HepG2 (cell line): ENCODE results near the gene SRP68. TPM values are rescaled to one million over a fixed set of nuclear protein-coding genes. Genes with fewer than 3 reads are reported as not detected.

Source experiments
- CBX2 ChIP-seq, 2 experiments: fragments of 200-600 bp in 1 of 2; sonication (generic); formaldehyde crosslinking in 1 of 2; IDR thresholded peaks; 2 replicates each; pipeline versions ENCODE4 v1.7.0 to v1.8.1; 2018 to 2022; ENCODE audit warnings: low read depth in 2 of 2, low read length in 1 of 2, mild to moderate bottlenecking in 1 of 2, missing genetic modification reagents in 1 of 2
- HOXA9 ChIP-seq: sonication (generic); formaldehyde crosslinking; IDR thresholded peaks from 2 replicates; pipeline ENCODE4 v1.8.1; 2022; ENCODE audit warnings: missing genetic modification reagents, mild to moderate bottlenecking, moderate library complexity, borderline replicate concordance
- ISL2 ChIP-seq: sonication (generic); formaldehyde crosslinking; IDR thresholded peaks from 2 replicates; pipeline ENCODE4 v1.5.0; 2020; ENCODE audit warnings: missing genetic modification reagents
- JUN ChIP-seq: sonication (generic); formaldehyde crosslinking; IDR thresholded peaks from 2 replicates; pipeline ENCODE4 v1.4.0; 2020; ENCODE audit warnings: mild to moderate bottlenecking, missing genetic modification reagents
- KDM1A ChIP-seq: IDR thresholded peaks from 2 replicates; pipeline ENCODE4 v1.6.1; 2016; ENCODE audit warnings: missing compliant biosample characterization
- NR2F1 ChIP-seq, 2 experiments: fragments of 450-650 bp in 1 of 2; formaldehyde crosslinking in 1 of 2; IDR thresholded peaks; 2 replicates each; pipeline versions ENCODE4 v1.5.0 to v1.6.1; 2016 to 2020; ENCODE audit warnings: mild to moderate bottlenecking in 1 of 2, missing compliant biosample characterization in 1 of 2, missing genetic modification reagents in 1 of 2, moderate library complexity in 1 of 2
- PHF20 ChIP-seq: sonication (generic); formaldehyde crosslinking; IDR thresholded peaks from 2 replicates; pipeline ENCODE4 v1.5.0; 2020; ENCODE audit warnings: mild to moderate bottlenecking, missing genetic modification reagents
- PRMT3 ChIP-seq: sonication (generic); formaldehyde crosslinking; IDR thresholded peaks from 2 replicates; pipeline ENCODE4 v1.8.1; 2022; ENCODE audit warnings: low read depth, mild to moderate bottlenecking, moderate library complexity, missing genetic modification reagents, borderline replicate concordance
- RFX5 ChIP-seq: IDR thresholded peaks from 2 replicates; pipeline ENCODE4 v1.6.1; 2011; ENCODE audit warnings: low read depth, low read length, improper control_type of control experiment
- RXRA ChIP-seq: sonication (generic); formaldehyde crosslinking; IDR thresholded peaks from 2 replicates; pipeline ENCODE4 v1.5.1; 2020; ENCODE audit warnings: missing genetic modification reagents
- ZFP62 ChIP-seq: sonication (generic); formaldehyde crosslinking; IDR thresholded peaks from 2 replicates; pipeline ENCODE4 v1.4.0; 2020; ENCODE audit warnings: missing genetic modification reagents
- ZNF101 ChIP-seq: sonication (generic); formaldehyde crosslinking; IDR thresholded peaks from 2 replicates; pipeline ENCODE4 v1.4.0; 2020; ENCODE audit warnings: mild to moderate bottlenecking, low read depth, missing genetic modification reagents, borderline replicate concordance
- ZNF530 ChIP-seq: sonication (generic); formaldehyde crosslinking; IDR thresholded peaks from 2 replicates; pipeline ENCODE4 v1.5.0; 2020; ENCODE audit warnings: low read depth, mild to moderate bottlenecking, missing genetic modification reagents
- ZNF605 ChIP-seq: sonication (generic); formaldehyde crosslinking; IDR thresholded peaks from 2 replicates; pipeline ENCODE4 v1.8.0; 2022; ENCODE audit warnings: mild to moderate bottlenecking, missing genetic modification reagents
- polyA plus RNA-seq, 8 experiments: library from polyadenylated mRNA; depleted of rRNA in 3 of 8; stranded (reverse) in 7 of 8; unstranded in 1 of 8; fragments of >200 nt; fragmentation: Illumina TruSeq in 4 of 8; extraction: Trizol in 4 of 8; gene quantifications; 2 replicates each; pipeline versions ENCODE4 v1.2.1 to v1.2.3, GENCODE V29; 2011 to 2016; ENCODE audit warnings: low read depth in 4 of 8, missing spikeins in 1 of 8, mixed read lengths in 1 of 8; ENCODE audit not compliant: insufficient read depth in 1 of 8
- total RNA-seq, 5 experiments: library from RNA; depleted of rRNA; stranded (reverse); fragments of >200 nt; fragmentation: Illumina TruSeq; extraction: Trizol; gene quantifications; 2 replicates each; pipeline ENCODE4 v1.2.3, GENCODE V29; 2016; ENCODE audit warnings: low read depth in 1 of 5
- TF ChIP-seq, protein P1 (sequence below): sonication (generic); formaldehyde crosslinking; IDR thresholded peaks from 2 replicates; pipeline ENCODE4 v1.8.0; 2022; ENCODE audit warnings: missing genetic modification reagents, mild to moderate bottlenecking, inconsistent platforms, borderline replicate concordance
- TF ChIP-seq, protein P2 (sequence below): sonication (generic); formaldehyde crosslinking; IDR thresholded peaks from 2 replicates; pipeline ENCODE4 v1.4.0; 2020; ENCODE audit warnings: missing genetic modification reagents
- TF ChIP-seq, protein P3 (sequence below): IDR thresholded peaks from 2 replicates; pipeline ENCODE4 v1.6.1; 2012; ENCODE audit warnings: inconsistent platforms
- TF ChIP-seq, protein P4 (sequence below): sonication (generic); formaldehyde crosslinking; IDR thresholded peaks from 2 replicates; pipeline ENCODE4 v1.4.0; 2020; ENCODE audit warnings: missing genetic modification reagents

SRP68 gene
- total and polyA plus RNA-seq, 2 of the 13 experiments (the other 11 are each of a cell fraction or from before 2014, with no cell fraction given): 39.8 to 74.3 TPM

DNA sequence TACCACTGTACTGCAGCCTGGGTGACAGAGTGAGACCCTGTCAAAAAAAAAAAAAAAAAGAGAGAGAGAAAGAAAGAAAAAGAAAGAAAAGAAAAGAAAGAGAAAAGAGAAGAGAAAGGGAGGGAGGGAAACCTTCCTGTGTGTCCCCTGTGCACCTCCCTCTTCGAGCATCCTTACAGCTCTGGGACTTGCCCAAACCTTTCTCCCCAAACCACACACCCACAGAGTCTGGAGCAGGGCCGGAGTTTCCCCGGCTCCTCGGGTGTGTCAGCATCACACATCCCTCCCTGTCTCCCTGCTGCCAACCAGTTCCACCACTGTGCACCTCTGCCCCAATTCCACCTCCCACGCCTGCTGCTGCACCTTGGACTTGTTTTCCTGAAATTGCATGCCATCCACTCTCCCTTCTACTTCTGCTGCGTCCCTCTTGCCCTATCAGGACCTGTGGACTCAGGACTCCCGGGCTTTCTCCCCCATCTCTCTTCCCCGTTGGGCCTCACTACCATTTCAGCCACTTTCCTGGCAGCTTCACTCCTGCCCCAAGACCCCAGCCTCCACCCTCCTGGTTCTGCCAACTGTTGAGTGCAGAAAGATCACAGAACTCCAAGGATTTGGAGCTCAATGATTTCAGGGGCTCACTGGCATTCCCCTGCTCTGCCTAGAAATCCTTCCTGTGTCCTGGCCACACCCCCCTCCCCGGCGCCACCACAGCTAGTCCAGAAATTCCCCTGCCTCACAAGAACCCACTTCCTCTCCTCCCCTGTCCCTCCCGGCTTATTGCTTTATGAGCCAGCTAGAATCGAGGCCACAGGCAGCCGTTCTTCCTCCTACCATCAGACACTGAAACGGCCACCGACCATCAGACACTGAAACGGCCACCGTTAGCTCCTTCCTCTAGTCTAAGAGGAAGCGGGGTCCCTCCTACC lies 75.4 kb downstream of the SRP68 start (continued):
- TF ChIP-seq ISL2 (CRISPR knock-in tag) (peak; percentile 24; the same call in 1 of the 2 replicates), PRMT3 (CRISPR knock-in tag) (no peak), HOXA9 (no peak), RXRA (CRISPR knock-in tag) (peak; percentile 98), JUN (CRISPR knock-in tag) (0 out of 2 replicates have a peak, but pooled peaks have one; percentile 59), CBX2 (IDR thresholded peaks at IDR 0.05; ENCODE audit: low read depth, low read length) (no peak), CBX2 (CRISPR knock-in tag; IDR thresholded peaks at IDR 0.05; ENCODE audit: low read depth) (no peak), ZFP62 (CRISPR knock-in tag) (0 out of 2 replicates have a peak, but pooled peaks have one; percentile 34), RFX5 (peak; percentile 57; the same call in 1 of the 2 replicates), ZNF605 (peak; percentile 68; the same call in 1 of the 2 replicates), ZNF101 (CRISPR knock-in tag) (no peak), ZNF530 (CRISPR knock-in tag) (no peak), NR2F1 (CRISPR knock-in tag; IDR thresholded peaks at IDR 0.05) (peak in 1 of 2 experiments; percentile 65; a peak in 2 of 4 replicates), KDM1A (CRISPR knock-in tag) (peak; percentile 50; the same call in 1 of the 2 replicates), PHF20 (CRISPR knock-in tag) (no peak)
- TF ChIP-seq, protein P1, sequence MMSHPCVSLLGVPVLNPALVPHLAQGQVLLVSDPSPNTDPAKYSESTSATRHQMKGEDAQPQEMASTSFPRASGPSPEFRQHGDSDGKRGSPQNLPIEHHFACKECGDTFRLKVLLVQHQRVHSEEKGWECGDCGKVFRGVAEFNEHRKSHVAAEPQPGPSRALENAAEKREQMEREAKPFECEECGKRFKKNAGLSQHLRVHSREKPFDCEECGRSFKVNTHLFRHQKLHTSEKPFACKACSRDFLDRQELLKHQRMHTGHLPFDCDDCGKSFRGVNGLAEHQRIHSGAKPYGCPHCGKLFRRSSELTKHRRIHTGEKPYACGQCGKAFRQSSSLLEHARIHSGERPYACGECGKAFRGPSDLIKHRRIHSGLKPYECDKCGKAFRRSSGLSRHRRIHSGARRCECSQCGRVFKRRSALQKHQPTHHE: no peak
- TF ChIP-seq, protein P2, sequence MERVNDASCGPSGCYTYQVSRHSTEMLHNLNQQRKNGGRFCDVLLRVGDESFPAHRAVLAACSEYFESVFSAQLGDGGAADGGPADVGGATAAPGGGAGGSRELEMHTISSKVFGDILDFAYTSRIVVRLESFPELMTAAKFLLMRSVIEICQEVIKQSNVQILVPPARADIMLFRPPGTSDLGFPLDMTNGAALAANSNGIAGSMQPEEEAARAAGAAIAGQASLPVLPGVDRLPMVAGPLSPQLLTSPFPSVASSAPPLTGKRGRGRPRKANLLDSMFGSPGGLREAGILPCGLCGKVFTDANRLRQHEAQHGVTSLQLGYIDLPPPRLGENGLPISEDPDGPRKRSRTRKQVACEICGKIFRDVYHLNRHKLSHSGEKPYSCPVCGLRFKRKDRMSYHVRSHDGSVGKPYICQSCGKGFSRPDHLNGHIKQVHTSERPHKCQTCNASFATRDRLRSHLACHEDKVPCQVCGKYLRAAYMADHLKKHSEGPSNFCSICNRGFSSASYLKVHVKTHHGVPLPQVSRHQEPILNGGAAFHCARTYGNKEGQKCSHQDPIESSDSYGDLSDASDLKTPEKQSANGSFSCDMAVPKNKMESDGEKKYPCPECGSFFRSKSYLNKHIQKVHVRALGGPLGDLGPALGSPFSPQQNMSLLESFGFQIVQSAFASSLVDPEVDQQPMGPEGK (CRISPR knock-in tag): peak; percentile 70
- TF ChIP-seq, protein P3, sequence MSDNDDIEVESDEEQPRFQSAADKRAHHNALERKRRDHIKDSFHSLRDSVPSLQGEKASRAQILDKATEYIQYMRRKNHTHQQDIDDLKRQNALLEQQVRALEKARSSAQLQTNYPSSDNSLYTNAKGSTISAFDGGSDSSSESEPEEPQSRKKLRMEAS: peak; percentile 88
- TF ChIP-seq, protein P4, sequence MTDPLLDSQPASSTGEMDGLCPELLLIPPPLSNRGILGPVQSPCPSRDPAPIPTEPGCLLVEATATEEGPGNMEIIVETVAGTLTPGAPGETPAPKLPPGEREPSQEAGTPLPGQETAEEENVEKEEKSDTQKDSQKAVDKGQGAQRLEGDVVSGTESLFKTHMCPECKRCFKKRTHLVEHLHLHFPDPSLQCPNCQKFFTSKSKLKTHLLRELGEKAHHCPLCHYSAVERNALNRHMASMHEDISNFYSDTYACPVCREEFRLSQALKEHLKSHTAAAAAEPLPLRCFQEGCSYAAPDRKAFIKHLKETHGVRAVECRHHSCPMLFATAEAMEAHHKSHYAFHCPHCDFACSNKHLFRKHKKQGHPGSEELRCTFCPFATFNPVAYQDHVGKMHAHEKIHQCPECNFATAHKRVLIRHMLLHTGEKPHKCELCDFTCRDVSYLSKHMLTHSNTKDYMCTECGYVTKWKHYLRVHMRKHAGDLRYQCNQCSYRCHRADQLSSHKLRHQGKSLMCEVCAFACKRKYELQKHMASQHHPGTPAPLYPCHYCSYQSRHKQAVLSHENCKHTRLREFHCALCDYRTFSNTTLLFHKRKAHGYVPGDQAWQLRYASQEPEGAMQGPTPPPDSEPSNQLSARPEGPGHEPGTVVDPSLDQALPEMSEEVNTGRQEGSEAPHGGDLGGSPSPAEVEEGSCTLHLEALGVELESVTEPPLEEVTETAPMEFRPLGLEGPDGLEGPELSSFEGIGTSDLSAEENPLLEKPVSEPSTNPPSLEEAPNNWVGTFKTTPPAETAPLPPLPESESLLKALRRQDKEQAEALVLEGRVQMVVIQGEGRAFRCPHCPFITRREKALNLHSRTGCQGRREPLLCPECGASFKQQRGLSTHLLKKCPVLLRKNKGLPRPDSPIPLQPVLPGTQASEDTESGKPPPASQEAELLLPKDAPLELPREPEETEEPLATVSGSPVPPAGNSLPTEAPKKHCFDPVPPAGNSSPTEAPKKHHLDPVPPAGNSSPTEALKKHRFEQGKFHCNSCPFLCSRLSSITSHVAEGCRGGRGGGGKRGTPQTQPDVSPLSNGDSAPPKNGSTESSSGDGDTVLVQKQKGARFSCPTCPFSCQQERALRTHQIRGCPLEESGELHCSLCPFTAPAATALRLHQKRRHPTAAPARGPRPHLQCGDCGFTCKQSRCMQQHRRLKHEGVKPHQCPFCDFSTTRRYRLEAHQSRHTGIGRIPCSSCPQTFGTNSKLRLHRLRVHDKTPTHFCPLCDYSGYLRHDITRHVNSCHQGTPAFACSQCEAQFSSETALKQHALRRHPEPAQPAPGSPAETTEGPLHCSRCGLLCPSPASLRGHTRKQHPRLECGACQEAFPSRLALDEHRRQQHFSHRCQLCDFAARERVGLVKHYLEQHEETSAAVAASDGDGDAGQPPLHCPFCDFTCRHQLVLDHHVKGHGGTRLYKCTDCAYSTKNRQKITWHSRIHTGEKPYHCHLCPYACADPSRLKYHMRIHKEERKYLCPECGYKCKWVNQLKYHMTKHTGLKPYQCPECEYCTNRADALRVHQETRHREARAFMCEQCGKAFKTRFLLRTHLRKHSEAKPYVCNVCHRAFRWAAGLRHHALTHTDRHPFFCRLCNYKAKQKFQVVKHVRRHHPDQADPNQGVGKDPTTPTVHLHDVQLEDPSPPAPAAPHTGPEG: no peak
